ENCODE measurements around the gene ADGRG1.

ADGRG1 gene

GRCh38 chr16:57606147-57606846 is 22.1 kb upstream of the ADGRG1 start:
- no peak for DNase-seq (ENCODE audit: low read depth)

GRCh38 chr16:57606847-57607501 is 21.5 kb upstream of the ADGRG1 start:
- DNase-seq (ENCODE audit: low read depth), result no peak

- DNase-seq (ENCODE audit: low read depth), result no peak
Observed at GRCh38 chr16:57607676-57608461, 20.6 kb upstream of the ADGRG1 start.

GRCh38 chr16:57608462-57609113 is 19.8 kb upstream of the ADGRG1 start:
- DNase-seq (ENCODE audit: low read depth), result no peak

GRCh38 chr16:57609541-57610401 is 18.7 kb upstream of the ADGRG1 start:
- DNase-seq (ENCODE audit: low read depth), result no peak

- DNase-seq (ENCODE audit: low read depth), result no peak
Observed at GRCh38 chr16:57610611-57611010, 17.8 kb upstream of the ADGRG1 start.

- DNase-seq (ENCODE audit: low read depth), result no peak
Observed at GRCh38 chr16:57611181-57611580, 17.2 kb upstream of the ADGRG1 start.

- no peak for DNase-seq (ENCODE audit: low read depth)
Observed at GRCh38 chr16:57611706-57612105, 16.7 kb upstream of the ADGRG1 start.

- DNase-seq (ENCODE audit: low read depth), result no peak
Observed at GRCh38 chr16:57612494-57612893, 15.9 kb upstream of the ADGRG1 start.

GRCh38 chr16:57613514-57613913 is 14.9 kb upstream of the ADGRG1 start:
- DNase-seq (ENCODE audit: low read depth), result no peak

GRCh38 chr16:57614536-57614935 is 13.9 kb upstream of the ADGRG1 start:
- DNase-seq (ENCODE audit: low read depth), result no peak

- no peak for DNase-seq (ENCODE audit: low read depth)
Observed at GRCh38 chr16:57614944-57615343, 13.5 kb upstream of the ADGRG1 start.

GRCh38 chr16:57615813-57616212 is 12.6 kb upstream of the ADGRG1 start:
- DNase-seq (ENCODE audit: low read depth), result no peak

- no peak for DNase-seq (ENCODE audit: low read depth)
Observed at GRCh38 chr16:57616241-57616640, 12.2 kb upstream of the ADGRG1 start.

- DNase-seq (ENCODE audit: low read depth), result no peak
Observed at GRCh38 chr16:57616876-57617275, 11.6 kb upstream of the ADGRG1 start.

- no peak for DNase-seq (ENCODE audit: low read depth)
Observed at GRCh38 chr16:57617604-57618111, 10.8 kb upstream of the ADGRG1 start.

- DNase-seq (ENCODE audit: low read depth), result no peak
Observed at GRCh38 chr16:57618296-57619132, 9.9 kb upstream of the ADGRG1 start.

- DNase-seq (ENCODE audit: low read depth), result no peak
Observed at GRCh38 chr16:57619133-57619605, 9.3 kb upstream of the ADGRG1 start.

- DNase-seq (ENCODE audit: low read depth), result no peak
Observed at GRCh38 chr16:57619606-57620334, 8.7 kb upstream of the ADGRG1 start.
